Subcutaneous abdominal adipose tissue (tissue), 5 donors: Measurements from ENCODE around the gene GRN.
"Not testable (repeated sequence)": the region's sequence is repeated elsewhere in the genome, so short reads cannot be mapped to it uniquely, and the experiment has no call there.

Source experiments
- H3K27ac ChIP-seq: one replicate; pipeline ENCODE4 v1.7.0; 2013; ENCODE audit warnings: low read depth, mild to moderate bottlenecking, inconsistent platforms, low read length, moderate library complexity
- H3K27me3 ChIP-seq, 5 donors: one replicate each; pipeline ENCODE4 v1.7.0; 2013; ENCODE audit warnings: low read length in 5 of 5, inconsistent platforms in 1 of 5; ENCODE audit not compliant: control insufficient read depth in 5 of 5, insufficient read depth in 4 of 5
- H3K36me3 ChIP-seq, 5 donors: one replicate each; pipeline ENCODE4 v1.7.0; 2013; ENCODE audit warnings: low read length in 5 of 5; ENCODE audit not compliant: control insufficient read depth in 5 of 5, insufficient read depth in 5 of 5
- H3K4me1 ChIP-seq, 5 donors: one replicate each; pipeline ENCODE4 v1.7.0; 2013; ENCODE audit warnings: low read length in 5 of 5, mild to moderate bottlenecking in 3 of 5, moderate library complexity in 1 of 5; ENCODE audit not compliant: control insufficient read depth in 5 of 5, insufficient read depth in 5 of 5
- H3K4me3 ChIP-seq, 5 donors: one replicate each; pipeline ENCODE4 v1.7.0; 2013; ENCODE audit warnings: low read length in 5 of 5, low read depth in 1 of 5
- H3K9ac ChIP-seq, 5 donors: one replicate each; pipeline ENCODE4 v1.7.0; 2013; ENCODE audit warnings: low read length in 5 of 5, mild to moderate bottlenecking in 4 of 5, moderate library complexity in 3 of 5
- H3K9me3 ChIP-seq, 5 donors: one replicate each; pipeline ENCODE4 v1.7.0; 2013; ENCODE audit warnings: low read length in 5 of 5; ENCODE audit not compliant: control insufficient read depth in 5 of 5
- donor health status: healthy.
- donor health status: healthy.
- donor health status: healthy.
- donor health status: healthy.
- donor health status: healthy.

The GRN gene

DNA sequence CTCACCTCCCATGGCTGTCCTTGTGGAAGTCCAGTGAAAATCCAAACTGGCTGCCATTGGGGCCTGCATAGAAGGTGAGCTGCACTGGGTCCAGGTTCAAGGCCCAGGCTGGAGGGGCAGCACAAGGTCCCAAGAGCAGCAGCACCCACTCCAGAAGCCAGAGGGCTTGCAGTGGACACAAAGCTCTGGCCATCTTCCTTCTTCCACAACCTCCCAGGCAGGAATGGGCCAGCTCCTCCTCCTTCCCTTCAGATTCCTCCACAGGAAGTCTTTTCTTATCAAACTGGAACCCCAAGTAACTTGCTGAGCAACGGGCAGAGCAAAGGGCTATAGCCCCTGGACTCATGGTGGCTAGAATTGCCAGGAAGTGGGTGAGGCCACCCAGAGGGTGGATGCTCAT lies 44.2 kb downstream of the GRN start, which contains the start of gene ITGA2B:
ITGA2B (minus strand) TSS at position 369 of the 400 bp plus-strand sequence; CDS start at position 193, 176 bp downstream.
- Histone ChIP-seq H3K36me3 (no peaks in the 10 kb centered on the region), H3K4me3 (no peak within 1 kb of the TSS), H3K27me3 (peaks cover 0 to 12% (median 0%) of the 10 kb centered on the region in 5 donors), H3K9ac (no peak within 1 kb of the TSS), H3K27ac (no peak within 1 kb of the TSS), H3K9me3 (no peaks in the 10 kb centered on the region), H3K4me1 (peaks cover 0 to 18% (median 17%) of the 10 kb centered on the region in 5 donors)

DNA sequence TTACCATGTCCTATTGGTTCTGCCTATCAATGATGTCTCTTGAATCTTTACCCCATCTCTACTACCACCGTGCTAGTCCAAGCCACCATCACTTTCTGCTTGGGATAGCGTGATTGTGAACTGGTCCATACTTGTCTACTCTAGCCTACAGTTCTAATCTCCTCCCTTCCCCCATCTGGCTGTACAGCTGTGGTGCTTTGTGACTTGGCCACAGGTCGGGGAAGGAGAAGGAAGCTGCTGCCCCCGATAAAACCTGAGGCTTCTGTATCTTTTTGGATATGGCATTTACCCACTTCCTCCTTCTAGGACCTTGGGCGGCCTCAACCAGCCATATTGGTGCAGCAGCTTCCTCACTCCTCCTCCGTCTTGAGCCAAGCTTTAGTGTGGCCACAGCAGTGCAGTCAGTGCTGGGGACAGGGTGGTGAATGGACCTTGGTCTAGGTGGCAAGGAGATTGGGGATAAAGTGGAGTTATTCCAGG lies 44.7 kb downstream of the GRN start:
- no peak overlapping the region for H3K9ac ChIP-seq
- no peaks in the 10 kb centered on the region for H3K36me3 ChIP-seq
- peaks cover 0 to 7% (median 0%) of the 10 kb centered on the region in 5 donors for H3K27me3 ChIP-seq
- no peak overlapping the region for H3K27ac ChIP-seq
- no peaks in the 10 kb centered on the region for H3K9me3 ChIP-seq
- H3K4me3 ChIP-seq: no peak overlapping the region
- H3K4me1 ChIP-seq: peaks cover 0 to 13% (median 12%) of the 10 kb centered on the region in 5 donors

DNA sequence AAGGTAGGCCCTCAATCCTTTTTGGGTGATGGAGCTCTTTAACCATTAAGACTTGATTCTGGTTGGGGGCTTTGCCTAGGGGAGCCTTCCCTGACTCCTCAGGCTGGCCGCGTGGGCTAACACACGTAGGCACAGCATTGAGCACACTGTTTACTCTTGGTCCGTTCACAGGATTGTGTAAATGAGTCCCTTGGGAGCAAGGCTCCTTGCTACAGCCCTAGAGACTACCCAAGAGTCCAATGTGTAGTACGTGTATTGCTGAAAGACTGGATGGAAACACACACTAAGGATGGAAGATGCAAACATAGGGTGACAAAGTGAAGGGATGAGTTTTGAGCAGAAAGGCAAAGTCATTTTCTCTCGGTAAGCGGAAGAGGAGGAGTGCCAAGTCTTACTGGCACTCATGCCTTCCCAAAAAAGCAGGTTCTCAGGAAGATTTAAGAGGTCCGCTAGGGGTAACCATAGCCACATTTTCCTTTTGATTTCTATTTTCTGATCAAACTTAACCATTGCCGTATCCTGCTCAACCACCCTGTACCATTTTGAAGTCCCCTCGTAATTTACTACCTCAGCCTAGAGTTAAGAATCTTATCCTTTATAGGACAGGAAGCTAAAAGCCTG lies 45.3 kb downstream of the GRN start:
- no peaks in the 10 kb centered on the region for H3K9me3 ChIP-seq
- no peak overlapping the region for H3K4me3 ChIP-seq
- H3K36me3 ChIP-seq: peaks cover 0 to 2% (median 0%) of the 10 kb centered on the region in 5 donors
- no peak overlapping the region for H3K9ac ChIP-seq
- peaks cover 0 to 6% (median 0%) of the 10 kb centered on the region in 5 donors for H3K27me3 ChIP-seq
- H3K27ac ChIP-seq: no peak overlapping the region
- peaks cover 0 to 9% (median 8%) of the 10 kb centered on the region in 5 donors for H3K4me1 ChIP-seq

DNA sequence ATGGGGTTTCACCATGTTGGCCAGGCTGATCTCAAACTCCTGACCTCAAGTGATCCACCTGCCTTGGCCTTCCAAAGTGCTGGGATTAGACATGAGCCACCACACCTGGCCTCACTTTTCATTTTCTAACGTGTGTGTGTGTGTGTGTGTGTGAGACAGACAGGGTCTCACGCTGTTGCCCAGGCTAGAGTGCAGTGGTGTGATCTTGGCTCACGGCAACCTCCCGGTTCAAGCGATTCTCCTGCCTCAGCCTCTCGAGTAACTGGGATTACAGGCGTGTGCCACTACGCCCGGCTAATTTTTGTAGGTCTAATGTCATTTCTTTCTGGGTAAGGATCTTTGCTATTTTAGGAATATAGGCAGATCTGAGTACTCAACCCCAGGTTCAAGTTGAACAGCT lies 49.0 kb downstream of the GRN start:
- not testable (repeated sequence) for H3K9ac ChIP-seq, H3K27ac ChIP-seq, H3K27me3 ChIP-seq, H3K9me3 ChIP-seq, H3K4me3 ChIP-seq, H3K4me1 ChIP-seq
- H3K36me3 ChIP-seq: peaks cover 0 to 26% (median 24%) of the 10 kb centered on the region in 5 donors

DNA sequence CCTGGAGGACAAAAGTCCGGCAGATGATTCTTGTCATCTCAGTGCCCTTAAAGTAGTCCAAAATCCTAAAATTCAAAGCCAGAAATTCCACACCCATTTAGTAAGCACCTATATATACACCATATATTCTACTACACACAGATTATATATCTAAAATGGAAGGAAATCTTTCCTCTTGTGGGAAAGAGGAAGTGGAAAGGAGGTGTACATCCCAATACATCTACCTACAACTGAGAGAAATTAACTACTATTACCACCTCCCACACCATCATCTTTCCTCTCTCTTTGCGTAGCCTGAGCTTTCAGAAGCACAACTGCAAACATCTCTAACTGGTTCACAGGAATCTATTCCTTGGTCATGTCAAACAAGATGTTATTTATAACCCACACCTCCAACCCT lies 49.7 kb downstream of the GRN start:
- no peaks in the 10 kb centered on the region for H3K4me1 ChIP-seq
- no peaks in the 10 kb centered on the region for H3K27me3 ChIP-seq
- H3K36me3 ChIP-seq: peaks cover 0 to 33% (median 31%) of the 10 kb centered on the region in 5 donors
- H3K27ac ChIP-seq: no peak overlapping the region
- H3K4me3 ChIP-seq: no peak overlapping the region
- no peak overlapping the region for H3K9ac ChIP-seq
- no peaks in the 10 kb centered on the region for H3K9me3 ChIP-seq

DNA sequence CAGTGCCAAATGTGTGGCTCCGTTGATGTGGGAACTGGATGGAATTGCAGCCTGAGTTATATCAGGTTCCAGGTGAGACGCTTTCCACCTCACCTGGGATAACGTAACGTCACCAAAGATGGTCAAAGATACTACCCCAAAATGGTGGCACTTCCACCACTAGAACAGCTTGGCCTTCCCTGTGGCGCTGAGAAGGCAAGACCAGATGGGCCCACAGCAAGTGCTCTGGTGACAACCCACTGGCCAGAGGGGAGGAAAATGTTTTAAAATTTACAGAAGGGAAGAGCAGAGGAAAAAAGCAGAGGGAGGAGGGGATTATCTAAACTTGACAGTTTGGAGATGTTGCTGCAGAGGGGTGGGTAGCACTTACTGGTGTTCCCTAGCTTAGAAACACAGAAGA lies 51.8 kb downstream of the GRN start:
- H3K27ac ChIP-seq: no peak overlapping the region
- no peaks in the 10 kb centered on the region for H3K9me3 ChIP-seq
- H3K4me3 ChIP-seq: no peak overlapping the region
- no peaks in the 10 kb centered on the region for H3K27me3 ChIP-seq
- peaks cover 12 to 51% (median 48%) of the 10 kb centered on the region in 5 donors for H3K36me3 ChIP-seq
- no peaks in the 10 kb centered on the region for H3K4me1 ChIP-seq
- no peak overlapping the region for H3K9ac ChIP-seq

DNA sequence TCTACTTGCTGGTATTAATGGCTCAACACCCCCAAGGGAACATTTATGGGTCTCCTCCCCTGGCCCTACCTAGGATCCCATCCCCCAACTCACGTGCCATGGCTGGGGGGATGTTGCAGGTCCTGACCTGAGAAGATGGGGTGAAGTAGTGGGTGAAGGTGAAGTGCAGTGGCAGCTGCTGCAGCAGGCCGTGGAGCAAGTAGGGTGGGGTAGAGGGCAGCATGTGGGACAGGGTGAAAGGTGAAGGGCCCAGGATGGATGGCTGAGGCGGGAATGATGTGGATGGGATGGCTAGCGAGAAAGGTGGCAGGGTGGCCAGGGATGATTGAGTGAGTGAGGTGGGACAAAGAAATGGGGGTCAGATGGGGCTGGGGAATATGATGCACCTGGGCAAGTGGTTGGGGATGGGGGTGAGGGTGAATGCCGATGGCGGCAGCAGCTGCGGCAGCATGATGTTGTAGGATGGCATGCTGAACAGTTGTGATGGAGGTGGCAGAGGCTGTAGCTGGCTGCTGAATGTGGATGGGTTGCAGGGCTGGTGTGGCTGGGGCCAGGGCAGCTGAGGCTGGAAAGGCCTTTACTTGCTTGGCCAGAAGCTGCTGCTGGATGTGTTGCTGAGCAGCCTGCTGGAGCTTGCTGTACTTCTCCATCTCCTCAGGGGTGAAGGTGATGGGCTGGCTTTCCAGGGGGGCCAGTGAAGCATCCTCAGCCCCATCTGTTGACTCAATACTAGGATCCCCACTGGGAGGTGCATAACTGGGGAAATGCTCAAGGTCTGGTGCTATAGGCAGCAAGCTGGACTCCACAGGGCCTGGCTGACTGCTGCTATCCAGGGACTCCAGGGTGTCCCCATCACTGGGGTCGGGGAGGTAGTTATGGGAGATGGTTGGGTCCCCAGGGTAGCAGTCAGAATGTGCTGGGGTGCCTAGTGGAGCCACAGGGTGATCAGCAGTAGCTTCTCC lies 52.7 kb downstream of the GRN start:
- Histone ChIP-seq H3K27ac (no peak overlapping the region), H3K4me1 (no peaks in the 10 kb centered on the region), H3K9me3 (no peaks in the 10 kb centered on the region), H3K9ac (no peak overlapping the region), H3K27me3 (no peaks in the 10 kb centered on the region), H3K4me3 (no peak overlapping the region), H3K36me3 (peaks cover 12 to 57% (median 50%) of the 10 kb centered on the region in 5 donors)

DNA sequence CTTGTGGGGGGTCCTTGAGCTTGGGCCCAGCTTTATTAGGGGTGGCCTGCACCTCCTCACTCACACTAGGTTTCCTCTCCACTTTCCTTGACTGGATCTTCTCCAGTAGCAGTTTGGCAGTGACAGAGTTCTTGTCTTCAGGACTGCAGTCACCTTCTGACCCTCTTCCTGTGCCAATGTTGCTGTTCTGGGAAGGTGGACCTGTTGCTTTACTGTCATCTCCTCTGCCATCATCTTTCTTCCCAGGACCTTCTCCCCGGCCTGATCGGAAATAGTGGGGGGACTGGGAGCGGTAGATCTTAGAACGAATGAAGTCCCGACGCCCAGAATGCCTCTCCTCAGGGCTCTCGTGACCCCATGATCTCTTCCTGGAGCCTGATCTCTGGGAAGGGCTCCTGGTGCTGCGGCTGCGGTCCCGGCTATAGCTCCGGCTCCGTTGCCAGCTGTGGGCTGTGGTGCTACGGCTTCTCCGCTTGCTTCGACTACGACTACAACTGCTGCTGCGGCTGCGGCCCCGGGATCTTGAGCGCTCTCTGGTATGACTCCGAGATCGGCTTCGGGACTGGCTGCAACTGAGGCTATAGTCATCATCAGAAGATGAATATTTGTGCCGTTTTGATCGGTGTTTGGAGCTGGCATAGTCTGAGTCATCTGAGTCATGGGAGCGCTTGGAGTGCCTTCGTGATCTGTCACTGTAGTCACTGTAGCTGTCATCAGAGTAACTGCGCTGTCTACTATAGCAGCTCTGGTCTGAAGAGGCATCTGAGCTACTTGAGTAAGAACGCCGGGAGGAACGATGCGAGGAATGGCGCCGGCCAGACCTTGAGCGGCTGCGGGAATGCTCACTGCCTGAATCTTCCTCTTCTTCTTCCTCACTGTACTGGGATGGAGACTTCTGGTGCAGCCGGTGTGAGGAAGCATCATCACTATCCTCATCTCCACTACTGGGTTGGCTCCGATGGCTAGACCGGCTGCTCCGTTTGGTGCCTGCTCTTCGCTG lies 53.9 kb downstream of the GRN start:
- H3K36me3 ChIP-seq: peaks cover 12 to 64% (median 56%) of the 10 kb centered on the region in 5 donors

DNA sequence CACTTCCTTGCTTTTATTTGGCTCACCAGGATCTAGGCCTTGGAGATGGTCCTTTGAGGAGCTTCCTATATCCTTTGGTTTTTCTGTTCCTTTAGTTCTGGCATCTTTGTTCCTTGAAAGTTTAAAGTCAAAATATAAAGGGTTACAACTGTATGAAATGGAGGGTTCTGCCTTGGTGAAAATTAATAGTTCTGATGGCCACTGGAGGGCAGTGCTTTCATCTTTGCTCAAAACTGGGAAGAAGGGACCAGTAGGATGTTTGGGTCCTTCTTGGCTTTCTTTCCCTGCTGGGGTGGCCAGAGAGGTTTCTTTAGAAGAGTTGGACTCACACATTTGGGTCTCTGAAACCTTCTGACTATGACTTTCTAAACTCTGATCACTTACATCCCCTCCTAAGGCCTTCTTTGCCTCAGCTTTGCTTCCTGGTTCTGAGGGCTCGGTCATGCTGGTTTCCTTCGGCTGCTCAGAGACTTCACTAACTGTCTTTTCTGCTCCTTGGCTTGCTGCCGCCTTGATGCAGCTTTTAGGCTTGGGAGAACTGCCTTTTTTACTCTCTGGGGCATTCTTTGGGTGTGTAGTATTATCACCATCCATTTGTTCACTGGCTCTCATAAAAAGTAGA lies 55.2 kb downstream of the GRN start:
- peak overlapping the region in 1 of 5 donors; percentile 30 for H3K9ac ChIP-seq
- H3K4me1 ChIP-seq: no peaks in the 10 kb centered on the region
- H3K9me3 ChIP-seq: no peaks in the 10 kb centered on the region
- peaks cover 12 to 69% (median 57%) of the 10 kb centered on the region in 5 donors for H3K36me3 ChIP-seq
- H3K27me3 ChIP-seq: no peaks in the 10 kb centered on the region
- H3K4me3 ChIP-seq: no peak overlapping the region
- no peak overlapping the region for H3K27ac ChIP-seq

More for the DNA sequence above, 53.9 kb downstream of the GRN start:
- no peak overlapping the region for H3K4me3 ChIP-seq
- no peaks in the 10 kb centered on the region for H3K27me3 ChIP-seq
- H3K9me3 ChIP-seq: no peaks in the 10 kb centered on the region
- H3K9ac ChIP-seq: no peak overlapping the region
- H3K27ac ChIP-seq: no peak overlapping the region
- H3K4me1 ChIP-seq: no peaks in the 10 kb centered on the region
